C4-2B (cell line): Measurements from ENCODE around the gene COL6A5.

ENCODE experiments used
- H3K27ac ChIP-seq: fragments of 450-650 bp; 2 replicates; pipeline ENCODE4 v1.5.1; 2017
- ZFX ChIP-seq: fragments of 450-650 bp; IDR thresholded peaks from 2 replicates; pipeline ENCODE4 v1.6.1; 2017
- TF ChIP-seq, protein P1 (sequence below): fragments of 450-650 bp; conservative IDR thresholded peaks from 2 replicates; pipeline ENCODE4 v1.5.1; 2017; ENCODE audit warnings: mild to moderate bottlenecking

The COL6A5 gene

DNA sequence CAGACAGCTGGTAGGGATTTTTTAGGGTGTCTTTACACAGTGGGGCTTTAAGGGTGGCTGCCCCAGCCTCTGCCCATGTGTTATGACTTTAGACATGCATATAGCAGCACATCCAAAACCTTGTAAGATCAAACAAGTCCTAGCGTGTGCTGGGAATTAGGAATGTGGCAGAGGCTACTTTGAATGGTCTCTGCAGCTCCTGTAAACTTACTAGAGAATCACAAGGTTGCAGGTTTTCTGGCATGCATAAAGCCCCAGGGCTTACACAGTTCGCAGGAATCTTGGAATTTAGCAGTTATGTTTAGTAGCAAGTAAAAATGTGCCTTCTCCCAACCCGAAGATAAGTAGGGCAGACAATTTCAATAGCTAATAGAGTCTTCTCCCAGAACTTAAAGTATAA, 124.7 kb downstream of the COL6A5 start:
- no peak for TF ChIP-seq ZFX
- TF ChIP-seq, protein P1, sequence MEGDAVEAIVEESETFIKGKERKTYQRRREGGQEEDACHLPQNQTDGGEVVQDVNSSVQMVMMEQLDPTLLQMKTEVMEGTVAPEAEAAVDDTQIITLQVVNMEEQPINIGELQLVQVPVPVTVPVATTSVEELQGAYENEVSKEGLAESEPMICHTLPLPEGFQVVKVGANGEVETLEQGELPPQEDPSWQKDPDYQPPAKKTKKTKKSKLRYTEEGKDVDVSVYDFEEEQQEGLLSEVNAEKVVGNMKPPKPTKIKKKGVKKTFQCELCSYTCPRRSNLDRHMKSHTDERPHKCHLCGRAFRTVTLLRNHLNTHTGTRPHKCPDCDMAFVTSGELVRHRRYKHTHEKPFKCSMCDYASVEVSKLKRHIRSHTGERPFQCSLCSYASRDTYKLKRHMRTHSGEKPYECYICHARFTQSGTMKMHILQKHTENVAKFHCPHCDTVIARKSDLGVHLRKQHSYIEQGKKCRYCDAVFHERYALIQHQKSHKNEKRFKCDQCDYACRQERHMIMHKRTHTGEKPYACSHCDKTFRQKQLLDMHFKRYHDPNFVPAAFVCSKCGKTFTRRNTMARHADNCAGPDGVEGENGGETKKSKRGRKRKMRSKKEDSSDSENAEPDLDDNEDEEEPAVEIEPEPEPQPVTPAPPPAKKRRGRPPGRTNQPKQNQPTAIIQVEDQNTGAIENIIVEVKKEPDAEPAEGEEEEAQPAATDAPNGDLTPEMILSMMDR, result no peak
- H3K27ac ChIP-seq, result no peak overlapping the region

DNA sequence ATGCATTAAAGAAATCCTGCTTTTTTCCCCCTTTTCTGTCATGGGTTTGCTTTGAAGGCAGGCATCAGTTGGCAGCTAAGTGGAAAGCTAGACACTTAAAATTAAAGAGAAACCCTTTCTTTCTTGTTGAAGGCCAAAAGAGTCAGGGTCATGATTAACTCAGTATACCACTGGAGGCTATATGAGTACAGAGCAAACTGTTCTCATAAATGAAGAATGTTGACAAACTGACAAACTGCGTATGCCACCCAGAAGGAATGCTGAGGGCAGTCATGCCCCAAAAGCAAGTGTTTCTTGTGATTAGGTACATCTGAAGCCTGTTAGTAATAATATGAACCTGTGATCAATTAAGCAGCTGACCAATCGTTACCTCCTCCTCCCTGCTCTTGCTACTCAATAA, 127.9 kb downstream of the COL6A5 start:
- H3K27ac ChIP-seq, result no peak overlapping the region
- no peak for TF ChIP-seq ZFX
- TF ChIP-seq, protein P1, result no peak

DNA sequence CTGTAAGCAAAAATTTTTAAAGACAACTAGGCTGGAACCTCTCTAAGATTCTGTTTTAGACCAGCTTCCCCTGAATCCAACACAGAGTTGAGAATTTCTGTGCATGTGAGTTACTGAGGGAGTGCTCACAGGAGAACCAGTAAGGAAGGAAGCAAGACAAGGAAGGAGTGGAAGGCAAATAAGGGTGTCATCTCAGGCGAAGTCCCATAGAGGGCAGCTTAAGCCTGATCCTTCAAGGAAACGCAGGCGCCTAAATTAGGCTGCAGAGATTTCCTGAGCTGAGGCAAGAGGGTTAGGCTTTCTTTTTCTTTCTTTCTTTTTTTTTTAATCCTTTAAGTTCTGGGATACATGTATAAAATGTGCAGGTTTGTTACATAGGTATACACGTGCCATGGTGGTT, 135.3 kb downstream of the COL6A5 start:
- TF ChIP-seq, protein P1, result peak; percentile 73
- TF ChIP-seq ZFX, result no peak

DNA sequence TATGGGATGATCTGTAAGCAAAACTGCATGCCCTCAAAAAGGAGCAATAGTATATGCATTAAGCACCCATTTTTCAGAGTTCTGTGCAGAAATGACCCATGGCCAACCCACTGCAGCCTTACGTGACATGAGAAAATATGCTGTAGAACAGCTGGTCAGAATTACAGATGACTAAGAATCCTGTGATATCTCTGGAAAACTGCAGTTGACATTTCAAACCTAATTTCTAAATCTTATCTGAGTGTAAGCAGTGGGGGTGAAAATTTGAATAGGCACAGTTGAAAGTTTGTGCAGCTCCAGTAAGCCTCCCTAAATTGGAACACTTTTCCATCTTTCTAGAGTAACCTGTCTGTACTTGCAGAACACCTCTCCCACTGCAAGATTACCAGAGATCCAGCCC, 142.8 kb downstream of the COL6A5 start:
- TF ChIP-seq ZFX, result no peak
- H3K27ac ChIP-seq, result no peak overlapping the region

More for the DNA sequence above, 135.3 kb downstream of the COL6A5 start:
- no peak overlapping the region for H3K27ac ChIP-seq

DNA sequence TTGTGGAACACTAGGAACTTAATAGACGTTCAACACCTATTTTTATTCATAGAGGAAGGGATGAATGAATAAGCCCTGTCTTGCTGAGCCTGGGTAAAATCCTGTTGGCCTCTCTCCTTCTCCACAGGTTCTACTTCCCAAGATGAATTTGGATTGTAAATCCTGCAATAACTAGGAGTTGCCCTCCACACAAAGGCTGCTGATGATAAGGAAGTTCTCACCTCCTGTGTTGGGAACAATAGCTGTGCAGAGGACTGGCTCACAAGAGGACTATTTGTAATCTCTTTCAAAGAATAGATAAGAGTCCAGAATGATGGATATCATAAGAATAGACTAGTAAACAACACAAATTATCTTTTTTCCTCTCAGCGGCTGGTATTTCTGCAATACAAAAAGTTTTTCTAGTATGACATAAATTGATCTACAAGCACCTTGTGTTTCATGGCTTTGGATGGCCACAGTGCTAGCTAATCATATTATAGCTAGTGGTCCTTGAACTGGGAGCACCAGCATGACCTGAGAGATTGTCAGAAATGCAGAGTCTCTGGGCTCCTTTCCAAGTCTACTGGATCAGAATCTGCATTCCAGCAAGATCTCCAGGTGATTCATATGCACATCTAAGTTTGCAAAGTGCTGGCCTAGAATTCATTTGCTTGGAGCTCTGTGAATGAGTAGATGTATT, 143.4 kb downstream of the COL6A5 start:
- no peak overlapping the region for H3K27ac ChIP-seq
- no peak for TF ChIP-seq ZFX
- TF ChIP-seq, protein P1, result no peak

DNA sequence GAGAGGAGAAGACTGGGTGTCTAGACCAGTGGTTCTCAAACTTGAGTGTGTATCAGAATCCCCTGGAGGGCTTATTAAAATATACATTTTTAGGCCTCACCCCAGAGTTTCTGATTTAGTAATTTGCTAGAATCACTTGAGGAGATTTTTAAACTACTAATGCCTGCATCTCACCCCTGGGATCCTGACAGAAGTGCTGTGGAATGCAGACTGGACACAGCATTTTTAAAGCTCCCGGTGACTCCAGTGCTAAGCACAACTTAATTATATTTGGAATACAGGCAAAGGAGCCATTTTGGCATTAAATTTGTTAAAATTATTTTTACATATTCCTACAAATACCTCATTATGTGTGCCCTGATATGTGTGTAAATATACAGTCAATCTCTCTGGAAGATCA, 144.8 kb downstream of the COL6A5 start:
- H3K27ac ChIP-seq, result no peak overlapping the region
- TF ChIP-seq, protein P1, result no peak
- TF ChIP-seq ZFX, result no peak

DNA sequence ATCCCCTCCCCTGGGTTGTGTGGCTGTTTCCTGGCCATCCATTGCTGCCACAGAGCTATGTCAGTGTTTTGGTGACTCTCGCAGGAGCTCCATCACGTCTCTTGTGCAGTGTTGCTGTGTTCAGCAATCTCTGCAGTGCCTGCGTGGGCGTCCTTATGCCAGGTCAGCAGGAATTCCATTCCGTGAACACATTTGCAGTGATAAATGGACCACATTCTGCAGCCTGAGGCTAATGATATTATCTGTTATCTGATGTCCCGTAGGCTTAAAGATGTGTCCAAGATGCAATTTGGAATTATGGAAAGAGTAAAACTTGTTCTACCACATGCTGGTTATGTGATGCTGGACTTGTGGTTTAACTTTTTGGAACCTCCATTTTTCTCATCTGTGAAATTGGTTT, 146.0 kb downstream of the COL6A5 start:
- TF ChIP-seq, protein P1, result no peak
- H3K27ac ChIP-seq, result no peak overlapping the region

DNA sequence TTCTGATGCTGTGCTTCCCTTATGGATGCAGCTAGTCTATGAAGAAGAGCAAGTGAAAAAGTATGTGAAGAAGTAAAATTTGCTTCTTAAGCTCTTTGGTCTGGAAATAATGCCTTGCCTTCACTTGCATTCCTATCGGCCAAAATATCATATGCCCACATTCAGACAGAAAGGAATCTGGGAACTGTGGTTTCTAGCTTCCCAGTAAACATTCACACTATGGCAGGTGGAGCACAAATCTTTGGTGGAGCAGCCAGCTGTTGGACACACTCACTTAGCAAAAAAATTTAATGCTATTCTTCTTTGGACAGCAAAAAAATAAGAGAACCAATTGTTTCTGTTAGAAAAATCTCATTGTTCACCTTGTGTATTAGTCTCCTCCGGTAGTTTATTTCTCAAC, 159.2 kb downstream of the COL6A5 start:
- TF ChIP-seq, protein P1, result no peak
- no peak for TF ChIP-seq ZFX
- no peak overlapping the region for H3K27ac ChIP-seq
